K562 (cell line): ENCODE results near the gene ATAD3B. TPM values are rescaled to one million over a fixed set of nuclear protein-coding genes. Genes with fewer than 3 reads are reported as not detected.

Source experiments
- CEBPZ ChIP-seq: fragments of 150-350 bp; IDR thresholded peaks from 2 replicates; pipeline ENCODE4 v1.6.1; 2014; ENCODE audit warnings: low read depth, mild to moderate bottlenecking, low read length, borderline replicate concordance
- CSDE1 ChIP-seq, 2 experiments: fragments of 450-650 bp; IDR thresholded peaks; 2 replicates each; pipeline ENCODE4 v1.6.1; 2016; ENCODE audit warnings: mild to moderate bottlenecking in 1 of 2
- ELK1 ChIP-seq: sonication (generic); formaldehyde crosslinking; IDR thresholded peaks from 2 replicates; pipeline ENCODE4 v1.8.1; 2022; ENCODE audit warnings: missing genetic modification reagents
- KDM5B ChIP-seq: fragments of 200-600 bp; sonication (generic); IDR thresholded peaks from 2 replicates; pipeline ENCODE4 v1.6.1; 2012; ENCODE audit warnings: low read depth, mild to moderate bottlenecking, moderate library complexity, low read length, control low read depth, inconsistent platforms; ENCODE audit not compliant: insufficient replicate concordance
- MLLT1 ChIP-seq, 2 experiments: fragments of 450-650 bp; IDR thresholded peaks; 2 replicates each; pipeline ENCODE4 v1.6.1; 2016
- RBFOX2 ChIP-seq: fragments of 200-400 bp; formaldehyde crosslinking; IDR thresholded peaks from 2 replicates; pipeline ENCODE4 v1.6.1; 2017; ENCODE audit warnings: low read depth, mild to moderate bottlenecking, low read length, moderate library complexity
- SRSF9 ChIP-seq: fragments of 200-400 bp; formaldehyde crosslinking; IDR thresholded peaks from 2 replicates; pipeline ENCODE4 v1.6.1; 2017; ENCODE audit warnings: low read depth, low read length, borderline replicate concordance
- TRIM25 ChIP-seq: fragments of 450-650 bp; IDR thresholded peaks from 2 replicates; pipeline ENCODE4 v1.7.0; 2016; ENCODE audit warnings: borderline replicate concordance
- ZFX ChIP-seq: sonication (generic); formaldehyde crosslinking; IDR thresholded peaks from 2 replicates; pipeline ENCODE4 v1.8.0; 2022; ENCODE audit warnings: mild to moderate bottlenecking, missing genetic modification reagents, moderate library complexity
- ZNF274 ChIP-seq: IDR thresholded peaks from 2 replicates; pipeline ENCODE4 v1.6.1; 2011; ENCODE audit warnings: low read depth, mild to moderate bottlenecking, low read length, moderate library complexity, borderline replicate concordance
- ZNF347 ChIP-seq: fragments of 450-650 bp; formaldehyde crosslinking; IDR thresholded peaks from 2 replicates; pipeline ENCODE4 v1.4.0; 2020; ENCODE audit warnings: low read depth, mild to moderate bottlenecking, moderate library complexity
- ZNF408 ChIP-seq: fragments of 250-450 bp; sonication (Bioruptor Pico); IDR thresholded peaks from 2 replicates; pipeline ENCODE4 v1.4.0; 2020; ENCODE audit warnings: low read depth, mild to moderate bottlenecking, moderate library complexity
- ZNF609 ChIP-seq: sonication (generic); formaldehyde crosslinking; IDR thresholded peaks from 2 replicates; pipeline ENCODE4 v1.8.1; 2023; ENCODE audit warnings: missing genetic modification reagents, mild to moderate bottlenecking, borderline replicate concordance
- polyA plus RNA-seq, 8 experiments: library from polyadenylated mRNA; depleted of rRNA in 4 of 8; stranded (reverse) in 5 of 8; unstranded in 3 of 8; fragments of >200 nt; fragmentation: Nextera tagmentation in 2 of 8; fragmentation: Illumina TruSeq in 1 of 8; extraction: Ambion mirVana in 2 of 8; extraction: Trizol in 1 of 8; gene quantifications; 2 replicates each; pipeline versions ENCODE4 v1.2.1 to v1.2.3, GENCODE V29; 2011 to 2014; ENCODE audit warnings: inconsistent platforms in 1 of 8, missing spikeins in 1 of 8
- total RNA-seq, 7 experiments: library from RNA; depleted of rRNA in 6 of 7; stranded (reverse); fragments of >200 nt in 6 of 7; fragmentation: Illumina TruSeq in 2 of 7; extraction: Trizol in 2 of 7; gene quantifications; 2 replicates each; pipeline versions ENCODE4 v1.2.1 to v1.2.3, GENCODE V29; 2011 to 2021; ENCODE audit warnings: low replicate concordance in 1 of 7

ATAD3B gene
- total and polyA plus RNA-seq, 9 of the 15 experiments (the other 6 are each of a cell fraction or from before 2014, with no cell fraction given), result 0.07 to 113 (median 27.7) TPM

- TF ChIP-seq TRIM25 (no peak), MLLT1 (IDR thresholded peaks at IDR 0.05) (no peak), ZNF609 (CRISPR knock-in tag) (no peak), ZNF347 (no peak), CEBPZ (no peak), CSDE1 (IDR thresholded peaks at IDR 0.05) (no peak), ZNF408 (no peak), KDM5B (peak; percentile 13), ZNF274 (no peak), SRSF9 (no peak), ELK1 (CRISPR knock-in tag) (no peak), RBFOX2 (peak; percentile 1; the same call in 1 of the 2 replicates), ZFX (CRISPR knock-in tag) (peak; percentile 13)
Measured at GRCh38 chr1:1435911-1436629, 35.5 kb upstream of the ATAD3B start (continued).
